ENCODE data around the gene ARID5A.

ARID5A gene

GRCh38 chr2:96506907-96507240, 29.7 kb upstream of the ARID5A start:
- DNase-seq = no peak

GRCh38 chr2:96507957-96508520, 28.5 kb upstream of the ARID5A start:
- DNase-seq = peak; percentile 68 to 70

- DNase-seq = no peak
Measured at GRCh38 chr2:96508521-96509113, 27.9 kb upstream of the ARID5A start.

GRCh38 chr2:96509114-96509846, 27.3 kb upstream of the ARID5A start:
- DNase-seq = peak; percentile 82 to 86

- no peak for DNase-seq
Measured at GRCh38 chr2:96509847-96510230, 26.7 kb upstream of the ARID5A start.

- no peak for DNase-seq
Measured at GRCh38 chr2:96510931-96511595, 25.5 kb upstream of the ARID5A start.

- no peak for DNase-seq
Measured at GRCh38 chr2:96511851-96512250, 24.7 kb upstream of the ARID5A start.

- no peak for DNase-seq
Measured at GRCh38 chr2:96512341-96512740, 24.2 kb upstream of the ARID5A start.

- DNase-seq = no peak
Measured at GRCh38 chr2:96514521-96514920, 22.0 kb upstream of the ARID5A start.

- DNase-seq = no peak
Measured at GRCh38 chr2:96517079-96517478, 19.5 kb upstream of the ARID5A start.

- no peak for DNase-seq
Measured at GRCh38 chr2:96520231-96520630, 16.3 kb upstream of the ARID5A start.

- DNase-seq = no peak
Measured at GRCh38 chr2:96520697-96521096, 15.9 kb upstream of the ARID5A start.

GRCh38 chr2:96521219-96521618, 15.3 kb upstream of the ARID5A start:
- DNase-seq = no peak

GRCh38 chr2:96522304-96523203, 14.0 kb upstream of the ARID5A start:
- no peak for DNase-seq

GRCh38 chr2:96523659-96524481, 12.7 kb upstream of the ARID5A start:
- no peak for DNase-seq

GRCh38 chr2:96524482-96525210, 11.9 kb upstream of the ARID5A start:
- no peak for DNase-seq

- DNase-seq = no peak
Measured at GRCh38 chr2:96525211-96525507, 11.4 kb upstream of the ARID5A start.

GRCh38 chr2:96526101-96526591, 10.4 kb upstream of the ARID5A start:
- no peak for DNase-seq

GRCh38 chr2:96526615-96527285, 9.8 kb upstream of the ARID5A start:
- DNase-seq = no peak

GRCh38 chr2:96527286-96528005, 9.1 kb upstream of the ARID5A start:
- peak in 1 of 2 donors; percentile 21 for DNase-seq

Measured in inflammatory macrophage (primary cell).